Stimulated activated CD8-positive, alpha-beta memory T cell treated with anti-CD3 and anti-CD28 coated beads, Interleukin-7, amount 100 ng/mL, for 4 hours (primary cell): ENCODE results near the gene ARHGEF26.
A peak's percentile ranks its signal among the peaks of the same experiment; 100 is the strongest.

Experiments used
- DNase-seq, 2 donors: peaks; one replicate each; pipeline ENCODE4 v3.0.0-alpha.2; 2020; ENCODE audit warnings: low read depth in 2 of 2

The ARHGEF26 gene

DNA sequence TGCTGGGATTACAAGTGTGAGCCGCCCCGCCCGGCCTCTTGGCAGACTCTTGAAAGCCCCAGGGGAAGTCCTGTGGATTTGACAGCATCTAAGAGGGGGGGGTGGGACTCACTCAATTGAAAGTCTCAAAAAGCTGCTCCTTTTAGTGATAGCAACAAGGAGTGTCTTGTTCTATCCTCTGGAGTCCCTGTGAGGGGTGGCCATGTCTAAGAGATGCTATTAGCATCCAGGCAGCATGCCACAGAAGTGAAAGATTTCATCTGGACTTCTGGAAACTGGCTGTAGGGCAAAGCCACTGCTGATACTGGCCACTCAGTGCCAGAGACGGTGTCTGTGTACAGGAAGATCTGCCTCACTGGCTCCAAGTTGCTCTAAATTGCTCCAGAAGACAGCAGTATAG lies 129.1 kb downstream of the ARHGEF26 start:
- DNase-seq = no peak

DNA sequence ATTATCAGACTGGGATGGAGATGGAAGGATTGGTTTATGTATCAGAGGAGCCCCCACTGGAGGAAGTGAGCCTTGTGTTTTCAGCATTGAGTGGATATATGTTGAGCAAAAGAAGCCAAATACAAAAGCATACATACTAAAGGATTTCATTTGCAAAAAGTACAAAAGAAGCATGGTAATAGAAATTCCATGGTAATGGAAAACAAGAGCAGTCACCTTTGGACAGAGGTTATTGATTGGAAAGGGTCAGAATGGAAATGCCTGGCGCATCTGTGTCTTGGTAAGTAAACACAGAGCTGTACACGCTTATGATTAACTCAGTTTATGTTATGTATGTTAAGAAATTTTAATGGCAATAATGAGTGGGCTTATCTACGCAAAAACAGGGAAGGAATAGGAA lies 130.4 kb downstream of the ARHGEF26 start:
- DNase-seq = no peak

GRCh38 chr3:154252759-154253638 lies 131.8 kb downstream of the ARHGEF26 start:
- peak; percentile 14 to 27 for DNase-seq

- DNase-seq = no peak
These were observed 133.3 kb downstream of the ARHGEF26 start for GRCh38 chr3:154254527-154254926.

DNA sequence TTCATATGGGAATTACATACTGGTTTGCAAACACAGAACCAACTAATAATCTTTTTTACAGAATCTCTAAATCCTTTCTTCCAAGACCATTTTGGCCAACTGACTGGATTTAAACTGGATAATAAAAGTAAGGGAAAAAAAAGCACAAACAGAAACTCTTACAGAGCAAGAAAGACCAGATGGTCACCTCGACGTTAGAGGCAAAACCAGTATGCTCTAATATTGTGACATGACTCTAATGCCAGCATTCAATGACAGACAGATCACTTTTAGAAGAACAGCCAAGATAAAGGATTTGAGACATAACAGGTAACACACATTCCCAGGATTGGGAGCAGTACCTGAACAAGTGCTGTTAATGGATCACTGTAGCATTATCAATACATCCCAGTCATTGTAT lies 152.2 kb downstream of the ARHGEF26 start:
- DNase-seq = no peak

GRCh38 chr3:154274348-154274747 lies 153.2 kb downstream of the ARHGEF26 start:
- no peak for DNase-seq

DNA sequence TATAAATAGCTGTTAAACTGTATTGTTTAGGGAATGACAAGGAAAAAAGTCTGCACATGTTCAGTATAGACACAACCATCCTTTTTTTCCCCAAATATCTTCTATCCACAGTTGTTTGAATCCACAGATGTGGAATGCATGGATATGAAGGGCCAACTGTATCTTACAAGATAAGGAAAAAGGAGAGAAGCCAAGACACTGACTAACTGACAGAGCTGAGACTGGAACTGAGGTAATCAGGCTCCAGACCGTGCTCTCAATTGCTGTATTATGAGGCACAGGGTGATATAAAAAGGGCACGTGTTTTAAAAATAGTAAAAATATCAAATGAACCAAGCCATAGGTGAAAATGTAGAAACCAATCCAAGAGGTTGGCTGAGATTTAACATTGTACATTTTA lies 154.1 kb downstream of the ARHGEF26 start:
- no peak for DNase-seq

DNA sequence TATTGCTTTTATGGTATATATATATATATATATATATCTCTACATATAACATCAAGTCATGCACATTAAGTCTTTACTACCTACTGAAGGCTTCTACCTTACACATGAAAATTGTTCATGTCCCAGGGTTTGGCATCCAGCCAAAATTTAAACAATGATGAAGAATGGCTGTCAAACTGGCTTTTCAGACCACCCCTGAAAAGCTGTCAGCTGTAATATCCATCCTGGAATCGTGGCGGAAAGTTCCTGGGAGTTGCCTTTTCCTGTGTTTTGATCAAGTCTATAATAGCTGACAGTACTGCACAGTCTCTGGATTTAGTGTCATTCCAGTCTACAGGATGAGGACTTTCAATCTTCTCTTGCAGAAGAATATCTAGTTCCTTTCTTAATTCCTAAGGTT lies 154.8 kb downstream of the ARHGEF26 start:
- DNase-seq = no peak

- DNase-seq = no peak
These were observed 159.0 kb downstream of the ARHGEF26 start for GRCh38 chr3:154280161-154280560.

DNA sequence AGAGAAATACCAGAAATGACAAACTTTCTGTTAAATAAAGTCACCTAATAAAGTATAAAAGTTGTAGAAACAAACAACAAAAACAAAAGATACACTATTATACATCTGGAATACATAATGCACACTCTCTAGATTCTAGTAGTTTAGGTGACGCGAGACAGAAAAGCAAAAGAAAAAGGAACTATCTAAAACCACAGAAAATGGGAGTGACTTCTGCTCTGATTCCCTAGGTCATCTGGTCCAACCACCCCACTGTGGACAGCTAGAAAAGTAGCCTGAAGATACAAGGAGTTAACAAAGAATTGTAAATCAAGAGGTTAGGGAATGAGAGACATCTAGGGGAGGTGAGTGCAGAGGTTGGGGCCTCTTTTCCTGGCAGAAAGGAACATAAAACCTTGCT lies 164.0 kb downstream of the ARHGEF26 start:
- DNase-seq = no peak

- DNase-seq = no peak
These were observed 169.0 kb downstream of the ARHGEF26 start for GRCh38 chr3:154290187-154290586.

- DNase-seq = no peak
These were observed 172.8 kb downstream of the ARHGEF26 start for GRCh38 chr3:154294016-154294415.

GRCh38 chr3:154301561-154301960 lies 180.4 kb downstream of the ARHGEF26 start:
- DNase-seq = no peak

GRCh38 chr3:154304116-154304786 lies 183.1 kb downstream of the ARHGEF26 start:
- no peak for DNase-seq

GRCh38 chr3:154304936-154305335 lies 183.7 kb downstream of the ARHGEF26 start:
- no peak for DNase-seq

- DNase-seq = no peak
These were observed 186.2 kb downstream of the ARHGEF26 start for GRCh38 chr3:154307363-154307762.
